CD4-positive, alpha-beta T cell treated with Interleukin-17A for 4 hours (primary cell): ENCODE measurements around the gene CCDC61.

ENCODE experiments used
- DNase-seq: peaks from one replicate; pipeline ENCODE4 v3.0.0-alpha.2; 2020; ENCODE audit warnings: mixed read lengths

CCDC61 gene

DNA sequence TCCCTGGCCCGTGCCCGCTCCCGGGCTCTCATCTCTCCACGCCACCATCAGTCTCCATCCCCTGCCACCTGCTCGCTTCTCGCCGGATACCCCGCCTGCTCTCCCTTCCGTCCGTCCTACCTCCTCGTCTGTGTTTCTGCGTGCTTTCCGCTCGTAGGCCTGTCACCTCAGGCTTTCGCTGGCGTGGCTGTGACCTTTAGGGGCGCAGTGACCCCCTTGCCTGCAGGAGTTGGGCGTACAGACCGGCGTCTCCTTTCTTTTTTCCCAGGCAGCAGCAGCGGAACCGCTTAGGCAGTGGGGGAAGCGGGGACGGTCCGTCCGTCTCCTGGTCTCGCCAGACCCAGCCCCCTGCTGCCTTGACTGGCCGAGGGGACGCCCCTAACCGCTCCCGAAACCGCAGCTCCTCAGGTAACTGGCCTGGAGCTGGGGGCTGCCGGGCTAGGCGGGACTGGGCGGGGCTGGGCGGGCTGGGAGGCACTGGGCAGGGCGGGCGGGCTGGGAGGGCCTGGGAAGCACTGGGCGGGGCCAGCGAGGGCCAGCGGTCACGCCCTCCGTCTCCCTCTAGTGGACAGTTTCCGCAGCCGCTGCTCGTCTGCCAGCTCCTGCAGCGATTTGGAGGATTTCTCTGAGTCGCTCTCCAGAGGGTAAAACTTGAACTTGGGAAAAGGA, 21.3 kb downstream of the CCDC61 start:
- peak; percentile 91 for DNase-seq

- DNase-seq: no peak
Measured at GRCh38 chr19:46017095-46017429, 21.8 kb downstream of the CCDC61 start.

GRCh38 chr19:46017874-46018675, 22.8 kb downstream of the CCDC61 start:
- DNase-seq: no peak

DNA sequence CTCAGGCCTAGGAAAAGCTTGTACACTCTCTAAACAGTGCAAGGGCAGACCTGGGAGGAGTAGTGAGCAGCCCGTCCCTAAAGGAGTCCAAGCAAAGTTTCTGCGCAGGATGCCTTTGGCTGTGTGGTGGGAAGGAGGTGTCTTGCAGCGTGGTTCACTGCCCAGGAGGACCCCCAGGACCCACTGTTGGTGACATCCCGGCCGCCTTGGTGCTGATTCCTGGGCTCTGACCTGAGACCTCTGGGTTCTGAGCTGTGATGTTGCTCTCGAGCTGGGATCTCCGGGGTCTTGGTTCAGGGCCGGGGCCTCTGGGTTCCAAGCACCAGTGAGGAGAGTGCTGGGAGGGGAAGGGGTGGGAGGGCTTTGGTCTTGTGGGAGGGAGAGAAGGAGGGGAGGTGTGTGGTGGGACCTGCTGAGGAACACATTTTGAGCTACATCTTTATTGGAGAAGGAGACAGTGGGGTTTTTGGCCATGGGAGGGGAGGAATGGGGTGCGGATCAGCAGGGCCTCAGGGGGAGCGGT, 23.5 kb downstream of the CCDC61 start:
- DNase-seq: no peak

- no peak for DNase-seq
Measured at GRCh38 chr19:46019270-46019669, 24.0 kb downstream of the CCDC61 start.

GRCh38 chr19:46020819-46021125, 25.5 kb downstream of the CCDC61 start:
- no peak for DNase-seq

- DNase-seq: no peak
Measured at GRCh38 chr19:46021531-46022041, 26.3 kb downstream of the CCDC61 start.

DNA sequence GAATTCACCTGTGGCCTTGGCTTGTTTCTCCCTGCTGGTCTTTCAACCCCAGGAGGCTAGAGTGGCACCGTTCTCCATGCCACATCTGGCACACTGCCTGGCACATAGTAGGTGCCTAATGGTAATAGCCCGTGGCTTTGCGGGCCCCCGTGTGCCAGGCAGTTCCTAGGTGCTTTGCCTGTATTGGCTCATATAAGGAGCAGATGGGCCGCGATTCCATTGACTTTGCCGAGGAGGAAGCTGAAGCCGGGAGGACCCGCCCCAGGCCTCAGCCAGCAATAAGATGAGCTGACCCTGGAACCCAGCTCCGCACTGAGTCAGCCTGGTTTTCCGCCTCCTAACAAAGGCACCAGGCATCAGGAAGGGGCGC, 26.8 kb downstream of the CCDC61 start:
- DNase-seq: no peak

- DNase-seq: no peak
Measured at GRCh38 chr19:46022431-46023310, 27.4 kb downstream of the CCDC61 start, which contains the start of gene PGLYRP1. PGLYRP1 (minus strand) TSS chr19:46023053; CDS start chr19:46023021, 32 bp downstream.

GRCh38 chr19:46023311-46023779, 28.1 kb downstream of the CCDC61 start:
- DNase-seq: no peak

GRCh38 chr19:46025835-46026234, 30.6 kb downstream of the CCDC61 start:
- DNase-seq: no peak

GRCh38 chr19:46030812-46031550, 35.7 kb downstream of the CCDC61 start:
- DNase-seq: no peak

- no peak for DNase-seq
Measured at GRCh38 chr19:46031781-46032596, 36.7 kb downstream of the CCDC61 start.

DNA sequence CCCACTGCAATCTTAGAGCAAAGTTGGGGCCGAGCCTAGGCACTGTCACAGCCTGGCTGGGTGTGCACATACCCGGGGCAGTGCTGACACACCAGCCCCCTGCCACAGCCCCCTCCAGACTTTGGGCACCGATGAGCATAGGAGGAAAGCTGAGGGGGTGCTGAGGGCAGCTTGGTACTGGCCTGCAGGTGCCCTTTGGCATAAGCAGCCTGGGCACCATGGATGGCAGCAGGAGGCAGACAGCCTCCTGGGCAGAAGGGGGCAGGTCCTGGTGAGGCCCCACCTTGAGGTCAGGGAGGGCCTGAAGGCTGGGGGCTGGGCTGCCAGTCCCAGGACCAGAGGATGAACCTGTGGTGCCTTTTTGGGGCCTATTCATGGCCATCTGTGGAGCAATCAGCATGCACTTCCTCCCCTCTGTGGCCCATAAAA, 37.3 kb downstream of the CCDC61 start:
- no peak for DNase-seq

DNA sequence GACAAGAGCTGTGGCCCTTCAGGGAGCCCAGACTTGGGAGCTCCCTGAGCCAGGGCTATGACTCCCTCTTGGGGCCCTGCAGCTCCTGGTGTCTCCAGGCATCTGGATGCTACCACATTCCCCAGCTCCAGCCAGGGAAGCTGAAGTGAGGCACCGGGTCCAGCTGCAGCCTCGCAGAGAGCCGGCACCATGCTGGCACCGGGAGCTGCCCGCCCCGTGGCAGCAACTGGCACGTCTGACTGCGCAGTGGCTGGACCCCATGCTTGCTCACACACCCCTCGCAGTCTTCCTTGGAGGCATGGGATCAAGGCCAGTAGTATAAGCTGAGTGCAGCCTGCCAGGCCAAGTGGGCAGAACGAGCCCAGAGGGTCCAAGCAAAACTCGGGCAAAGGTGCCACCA, 38.1 kb downstream of the CCDC61 start:
- no peak for DNase-seq

- no peak for DNase-seq
Measured at GRCh38 chr19:46035546-46035945, 40.3 kb downstream of the CCDC61 start.

DNA sequence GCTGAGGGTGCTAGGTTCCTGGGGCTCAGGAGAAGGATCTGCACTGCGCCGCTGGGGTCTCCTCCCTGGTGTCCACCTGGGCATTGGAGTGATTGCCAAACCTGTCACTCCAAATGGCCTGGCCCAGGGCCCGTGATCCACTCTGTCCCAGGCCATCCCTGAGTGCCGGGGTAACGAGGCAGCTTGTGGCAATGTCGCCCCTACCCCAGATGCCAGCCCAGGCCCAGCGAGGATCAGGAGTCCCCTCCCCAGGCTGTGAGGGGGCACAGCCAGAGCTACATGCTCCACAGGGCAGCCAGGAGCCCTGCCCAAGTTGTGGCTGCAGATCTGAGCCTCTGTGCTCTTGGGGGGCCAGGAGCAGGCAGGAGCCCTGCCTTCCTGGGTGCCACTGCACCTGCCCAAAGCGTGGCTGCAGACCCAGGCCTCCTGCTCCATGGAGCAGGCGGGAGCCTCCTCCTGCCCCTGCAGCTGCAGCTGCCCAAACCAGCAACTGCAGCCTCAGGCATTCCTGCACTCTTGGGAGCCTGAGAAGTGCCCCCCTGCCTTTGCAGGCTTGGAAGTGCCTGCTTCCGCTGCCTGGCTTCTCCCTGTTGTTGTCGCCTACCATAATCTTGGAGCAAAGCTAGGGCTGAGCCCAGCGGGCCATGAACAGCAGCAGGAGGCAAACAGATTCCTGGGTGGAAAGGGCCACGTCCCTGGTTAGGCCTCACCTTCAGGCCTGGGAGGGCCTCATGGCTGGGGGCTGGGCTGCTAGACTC, 40.9 kb downstream of the CCDC61 start:
- no peak for DNase-seq

GRCh38 chr19:46036744-46037128, 41.5 kb downstream of the CCDC61 start:
- no peak for DNase-seq

- no peak for DNase-seq
Measured at GRCh38 chr19:46040125-46040524, 44.9 kb downstream of the CCDC61 start.

DNA sequence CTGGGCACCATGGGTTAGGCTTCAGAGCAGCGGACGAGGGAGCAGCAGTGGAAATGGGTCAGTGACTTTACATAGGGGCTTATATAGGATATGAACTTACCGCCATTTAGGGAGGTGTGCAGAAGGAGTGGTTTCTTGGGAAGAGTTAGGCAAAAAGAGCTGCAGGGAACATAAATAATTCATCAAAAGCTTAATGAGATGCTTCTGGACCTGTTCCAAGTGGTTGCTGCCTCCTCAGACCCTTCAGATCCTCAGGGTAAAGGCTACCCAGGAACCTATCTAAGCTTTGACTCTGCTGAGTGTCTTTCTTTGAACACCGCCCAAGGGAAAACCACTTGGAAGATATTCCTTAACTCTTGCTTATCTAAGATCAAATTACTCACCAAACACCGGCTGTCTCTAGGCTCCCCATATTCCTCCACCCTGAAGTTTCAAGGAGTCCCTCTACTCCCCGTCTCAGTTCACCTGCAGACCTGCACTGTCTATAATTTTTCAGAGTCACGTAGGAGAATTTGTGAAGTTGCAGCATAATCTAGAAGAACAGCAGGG, 45.8 kb downstream of the CCDC61 start, which contains the start of gene IGFL4:
TSS of gene IGFL4 (minus strand) at position 51 of the 549 bp plus-strand sequence. CDS start at position 11, 40 bp downstream.
- no peak for DNase-seq
